Measurements from ENCODE around the gene ZMIZ1. TPM values are rescaled to one million over a fixed set of nuclear protein-coding genes. Genes with fewer than 3 reads are reported as not detected.

Gene ZMIZ1
- total and polyA plus RNA-seq, 4 donors, result 3.9 to 19.1 (median 9.8) TPM

DNA sequence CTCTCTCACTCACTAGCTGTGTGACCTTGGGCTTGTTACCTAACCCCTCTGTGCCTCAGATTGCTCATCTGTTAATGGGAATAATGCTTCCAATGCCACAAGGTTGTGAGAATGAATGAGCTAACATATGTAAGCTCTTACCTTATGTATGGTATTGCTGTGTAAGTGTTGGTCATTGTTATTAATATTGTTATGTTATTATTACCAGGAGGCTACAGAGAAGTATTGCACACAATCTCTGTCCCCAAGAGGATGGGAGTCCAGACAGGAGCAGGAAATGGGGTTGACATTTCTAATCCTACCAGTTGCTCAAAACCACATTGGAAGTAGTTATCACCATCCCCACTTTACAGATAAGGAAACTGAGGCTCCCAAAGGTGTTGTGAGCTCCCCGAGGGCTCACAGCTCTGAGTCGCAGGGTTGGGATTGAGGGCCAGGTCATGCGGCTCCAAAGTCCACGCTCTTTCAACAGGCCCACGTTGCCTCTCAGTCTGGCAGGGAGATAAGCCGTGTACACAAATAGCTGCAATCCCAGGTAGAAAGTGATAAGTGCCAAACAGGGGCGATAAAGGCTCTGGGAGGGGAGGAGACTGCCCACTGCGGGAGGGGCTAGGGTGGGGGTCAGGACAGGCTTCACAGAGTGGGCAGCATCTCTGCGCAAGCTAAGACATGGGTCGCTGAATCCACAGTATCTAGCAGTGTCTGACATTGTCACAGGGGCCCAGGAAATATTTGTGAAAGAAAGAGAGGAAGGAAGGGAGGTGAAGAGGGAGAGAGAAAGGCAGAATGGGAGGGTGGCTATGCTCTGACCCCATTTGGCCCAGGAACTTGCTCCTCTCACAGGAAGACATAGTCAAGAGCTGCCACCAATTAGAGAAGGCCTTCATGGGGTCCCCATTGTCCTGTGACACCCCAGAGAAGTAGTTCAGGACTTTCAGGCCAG is 9.6 kb upstream of the ZMIZ1 start:
- DNase-seq (ENCODE audit: low spot score), result peak; percentile 62
- no peak overlapping the region for H3K9ac ChIP-seq (ENCODE audit: low read depth in 1 of 2, low read length in 2 of 2)
- H3K4me1 ChIP-seq (ENCODE audit: control insufficient read depth in 4 of 4, insufficient read depth in 4 of 4, low read length in 3 of 4), result peaks cover 9 to 52% (median 40%) of the 10 kb centered on the region in 4 donors
- WGBS, result 36% methylated on average over 10 of the region's 10 CpGs
- peak overlapping the region; percentile 93 to 95 for H3K27ac ChIP-seq (ENCODE audit: low read depth in 1 of 2, low read length in 2 of 2)
- H3K4me3 ChIP-seq (ENCODE audit: low read depth in 1 of 3, low read length in 3 of 3), result no peak overlapping the region
- no peaks in the 10 kb centered on the region for H3K9me3 ChIP-seq (ENCODE audit: control insufficient read depth in 4 of 4, low read length in 3 of 4)
- no peaks in the 10 kb centered on the region for H3K27me3 ChIP-seq (ENCODE audit: control insufficient read depth in 4 of 4, insufficient read depth in 4 of 4, low read length in 3 of 4)
- H3K36me3 ChIP-seq (ENCODE audit: control insufficient read depth in 4 of 4, insufficient read depth in 3 of 4, low read depth in 1 of 4, low read length in 3 of 4), result no peaks in the 10 kb centered on the region
- TF ChIP-seq, protein P1, sequence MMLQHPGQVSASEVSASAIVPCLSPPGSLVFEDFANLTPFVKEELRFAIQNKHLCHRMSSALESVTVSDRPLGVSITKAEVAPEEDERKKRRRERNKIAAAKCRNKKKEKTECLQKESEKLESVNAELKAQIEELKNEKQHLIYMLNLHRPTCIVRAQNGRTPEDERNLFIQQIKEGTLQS (IDR thresholded peaks at IDR 0.05), result peak; percentile 75
- TF ChIP-seq EGR1 (IDR thresholded peaks at IDR 0.05; ENCODE audit: low read depth in 2 of 2) (no peak), GABPA (IDR thresholded peaks at IDR 0.05 in 1 of 2, conservative IDR thresholded peaks at IDR 0.05 in 1 of 2) (no peak), RAD21 (IDR thresholded peaks at IDR 0.05) (peak; percentile 57 to 74), HNF4G (IDR thresholded peaks at IDR 0.05) (peak; percentile 98), FOXA1 (IDR thresholded peaks at IDR 0.05) (peak; percentile 82), SP1 (IDR thresholded peaks at IDR 0.05) (peak; percentile 92), RXRA (IDR thresholded peaks at IDR 0.05) (peak; percentile 86 to 92), FOXA2 (IDR thresholded peaks at IDR 0.05) (peak; percentile 86), YY1 (IDR thresholded peaks at IDR 0.05) (no peak), NR2F2 (IDR thresholded peaks at IDR 0.05) (peak; percentile 44), JUND (IDR thresholded peaks at IDR 0.05) (peak; percentile 62 to 83), HNF4A (conservative IDR thresholded peaks at IDR 0.05) (peak; percentile 95 to 99)
- TF ChIP-seq, protein P2, sequence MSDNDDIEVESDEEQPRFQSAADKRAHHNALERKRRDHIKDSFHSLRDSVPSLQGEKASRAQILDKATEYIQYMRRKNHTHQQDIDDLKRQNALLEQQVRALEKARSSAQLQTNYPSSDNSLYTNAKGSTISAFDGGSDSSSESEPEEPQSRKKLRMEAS (IDR thresholded peaks at IDR 0.05), result peak; percentile 93
- TF ChIP-seq, protein P3, sequence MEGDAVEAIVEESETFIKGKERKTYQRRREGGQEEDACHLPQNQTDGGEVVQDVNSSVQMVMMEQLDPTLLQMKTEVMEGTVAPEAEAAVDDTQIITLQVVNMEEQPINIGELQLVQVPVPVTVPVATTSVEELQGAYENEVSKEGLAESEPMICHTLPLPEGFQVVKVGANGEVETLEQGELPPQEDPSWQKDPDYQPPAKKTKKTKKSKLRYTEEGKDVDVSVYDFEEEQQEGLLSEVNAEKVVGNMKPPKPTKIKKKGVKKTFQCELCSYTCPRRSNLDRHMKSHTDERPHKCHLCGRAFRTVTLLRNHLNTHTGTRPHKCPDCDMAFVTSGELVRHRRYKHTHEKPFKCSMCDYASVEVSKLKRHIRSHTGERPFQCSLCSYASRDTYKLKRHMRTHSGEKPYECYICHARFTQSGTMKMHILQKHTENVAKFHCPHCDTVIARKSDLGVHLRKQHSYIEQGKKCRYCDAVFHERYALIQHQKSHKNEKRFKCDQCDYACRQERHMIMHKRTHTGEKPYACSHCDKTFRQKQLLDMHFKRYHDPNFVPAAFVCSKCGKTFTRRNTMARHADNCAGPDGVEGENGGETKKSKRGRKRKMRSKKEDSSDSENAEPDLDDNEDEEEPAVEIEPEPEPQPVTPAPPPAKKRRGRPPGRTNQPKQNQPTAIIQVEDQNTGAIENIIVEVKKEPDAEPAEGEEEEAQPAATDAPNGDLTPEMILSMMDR (IDR thresholded peaks at IDR 0.05; ENCODE audit: low read depth, low read length, missing input control), result no peak
- TF ChIP-seq, protein P4, sequence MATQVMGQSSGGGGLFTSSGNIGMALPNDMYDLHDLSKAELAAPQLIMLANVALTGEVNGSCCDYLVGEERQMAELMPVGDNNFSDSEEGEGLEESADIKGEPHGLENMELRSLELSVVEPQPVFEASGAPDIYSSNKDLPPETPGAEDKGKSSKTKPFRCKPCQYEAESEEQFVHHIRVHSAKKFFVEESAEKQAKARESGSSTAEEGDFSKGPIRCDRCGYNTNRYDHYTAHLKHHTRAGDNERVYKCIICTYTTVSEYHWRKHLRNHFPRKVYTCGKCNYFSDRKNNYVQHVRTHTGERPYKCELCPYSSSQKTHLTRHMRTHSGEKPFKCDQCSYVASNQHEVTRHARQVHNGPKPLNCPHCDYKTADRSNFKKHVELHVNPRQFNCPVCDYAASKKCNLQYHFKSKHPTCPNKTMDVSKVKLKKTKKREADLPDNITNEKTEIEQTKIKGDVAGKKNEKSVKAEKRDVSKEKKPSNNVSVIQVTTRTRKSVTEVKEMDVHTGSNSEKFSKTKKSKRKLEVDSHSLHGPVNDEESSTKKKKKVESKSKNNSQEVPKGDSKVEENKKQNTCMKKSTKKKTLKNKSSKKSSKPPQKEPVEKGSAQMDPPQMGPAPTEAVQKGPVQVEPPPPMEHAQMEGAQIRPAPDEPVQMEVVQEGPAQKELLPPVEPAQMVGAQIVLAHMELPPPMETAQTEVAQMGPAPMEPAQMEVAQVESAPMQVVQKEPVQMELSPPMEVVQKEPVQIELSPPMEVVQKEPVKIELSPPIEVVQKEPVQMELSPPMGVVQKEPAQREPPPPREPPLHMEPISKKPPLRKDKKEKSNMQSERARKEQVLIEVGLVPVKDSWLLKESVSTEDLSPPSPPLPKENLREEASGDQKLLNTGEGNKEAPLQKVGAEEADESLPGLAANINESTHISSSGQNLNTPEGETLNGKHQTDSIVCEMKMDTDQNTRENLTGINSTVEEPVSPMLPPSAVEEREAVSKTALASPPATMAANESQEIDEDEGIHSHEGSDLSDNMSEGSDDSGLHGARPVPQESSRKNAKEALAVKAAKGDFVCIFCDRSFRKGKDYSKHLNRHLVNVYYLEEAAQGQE (IDR thresholded peaks at IDR 0.05), result no peak
- TF ChIP-seq, protein P5, sequence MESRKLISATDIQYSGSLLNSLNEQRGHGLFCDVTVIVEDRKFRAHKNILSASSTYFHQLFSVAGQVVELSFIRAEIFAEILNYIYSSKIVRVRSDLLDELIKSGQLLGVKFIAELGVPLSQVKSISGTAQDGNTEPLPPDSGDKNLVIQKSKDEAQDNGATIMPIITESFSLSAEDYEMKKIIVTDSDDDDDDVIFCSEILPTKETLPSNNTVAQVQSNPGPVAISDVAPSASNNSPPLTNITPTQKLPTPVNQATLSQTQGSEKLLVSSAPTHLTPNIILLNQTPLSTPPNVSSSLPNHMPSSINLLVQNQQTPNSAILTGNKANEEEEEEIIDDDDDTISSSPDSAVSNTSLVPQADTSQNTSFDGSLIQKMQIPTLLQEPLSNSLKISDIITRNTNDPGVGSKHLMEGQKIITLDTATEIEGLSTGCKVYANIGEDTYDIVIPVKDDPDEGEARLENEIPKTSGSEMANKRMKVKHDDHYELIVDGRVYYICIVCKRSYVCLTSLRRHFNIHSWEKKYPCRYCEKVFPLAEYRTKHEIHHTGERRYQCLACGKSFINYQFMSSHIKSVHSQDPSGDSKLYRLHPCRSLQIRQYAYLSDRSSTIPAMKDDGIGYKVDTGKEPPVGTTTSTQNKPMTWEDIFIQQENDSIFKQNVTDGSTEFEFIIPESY (IDR thresholded peaks at IDR 0.05), result no peak
